ENCODE measurements around the gene CEP95.

CEP95 gene

GRCh38 chr17:64579917-64580316, 73.1 kb downstream of the CEP95 start:
- DNase-seq: no peak

- no peak for DNase-seq
These were observed 73.9 kb downstream of the CEP95 start for GRCh38 chr17:64580384-64581315.

- DNase-seq: no peak
These were observed 76.3 kb downstream of the CEP95 start for GRCh38 chr17:64583038-64583437.

GRCh38 chr17:64585146-64585545, 78.4 kb downstream of the CEP95 start:
- no peak for DNase-seq
